Parathyroid adenoma (tissue), 2 donors: ENCODE results near the gene ZGPAT.

Source experiments
- H2AFZ ChIP-seq: fragments of 300-600 bp; sonication (generic); one replicate; pipeline ENCODE4 v1.7.0; 2017; ENCODE audit warnings: antibody characterized with exemption, mild to moderate bottlenecking
- H3K27ac ChIP-seq: fragments of 300-600 bp; sonication (generic); one replicate; pipeline ENCODE4 v1.7.0; 2017
- H3K27me3 ChIP-seq: fragments of 300-600 bp; sonication (generic); one replicate; pipeline ENCODE4 v1.7.0; 2017; ENCODE audit warnings: low read length; ENCODE audit not compliant: control insufficient read depth, insufficient read depth
- H3K36me3 ChIP-seq: fragments of 300-600 bp; sonication (generic); one replicate; pipeline ENCODE4 v1.7.0; 2017; ENCODE audit warnings: low read length; ENCODE audit not compliant: control insufficient read depth, insufficient read depth
- H3K4me1 ChIP-seq: fragments of 300-600 bp; sonication (generic); one replicate; pipeline ENCODE4 v1.7.0; 2017; ENCODE audit warnings: control low read depth
- H3K4me2 ChIP-seq: fragments of 300-600 bp; sonication (generic); one replicate; pipeline ENCODE4 v1.7.0; 2017; ENCODE audit warnings: low read length
- H3K4me3 ChIP-seq: fragments of 300-600 bp; sonication (generic); one replicate; pipeline ENCODE4 v1.7.0; 2017; ENCODE audit warnings: low read depth, low read length
- H3K79me2 ChIP-seq: fragments of 300-600 bp; sonication (generic); one replicate; pipeline ENCODE4 v1.7.0; 2017; ENCODE audit warnings: control low read depth
- H3K9ac ChIP-seq: fragments of 300-600 bp; sonication (generic); one replicate; pipeline ENCODE4 v1.7.0; 2017; ENCODE audit warnings: mild to moderate bottlenecking
- H3K9me3 ChIP-seq: fragments of 300-600 bp; sonication (generic); one replicate; pipeline ENCODE4 v1.7.0; 2017; ENCODE audit warnings: low read length; ENCODE audit not compliant: control insufficient read depth
- TF ChIP-seq, protein P1 (sequence below): fragments of 300-600 bp; sonication (generic); IDR thresholded peaks from one replicate; pipeline ENCODE4 v1.7.0; 2017; ENCODE audit warnings: antibody characterized with exemption, mild to moderate bottlenecking
- donor health status: primary hyperparathyroidism.

Gene ZGPAT

DNA sequence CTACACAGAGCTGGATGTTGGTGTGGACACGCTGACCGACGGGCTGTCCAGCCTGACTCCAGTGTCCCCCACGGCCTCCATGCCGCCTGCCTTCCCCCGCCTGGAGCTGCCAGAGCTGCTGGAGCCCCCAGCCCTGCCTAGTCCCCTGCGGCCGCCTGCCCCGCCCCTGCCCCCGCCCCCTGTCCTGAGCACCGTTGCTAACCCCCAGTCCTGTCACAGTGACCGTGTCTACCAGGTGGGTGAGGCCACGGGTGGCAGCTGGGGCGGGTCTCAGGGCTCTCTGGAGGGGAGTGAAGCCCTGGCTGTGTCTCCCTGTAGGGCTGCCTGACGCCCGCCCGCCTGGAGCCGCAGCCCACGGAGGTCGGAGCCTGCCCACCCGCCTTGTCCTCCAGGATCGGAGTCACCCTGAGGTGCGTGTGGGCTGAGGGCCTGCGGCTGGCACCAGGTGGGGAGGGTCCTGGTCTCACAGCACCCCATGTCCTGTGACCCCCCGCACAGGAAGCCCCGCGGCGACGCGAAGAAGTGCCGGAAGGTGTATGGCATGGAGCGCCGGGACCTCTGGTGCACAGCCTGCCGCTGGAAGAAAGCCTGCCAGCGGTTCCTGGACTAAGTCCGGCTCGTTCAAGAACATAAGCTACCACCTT, 34.7 kb downstream of the ZGPAT start:
- Histone ChIP-seq H3K4me1 (peaks cover 10% of the 10 kb centered on the region), H3K79me2 (no peaks in the 10 kb centered on the region), H3K9me3 (no peaks in the 10 kb centered on the region), H3K27ac (no peak overlapping the region), H3K4me2 (no peak overlapping the region), H2AFZ (no peak overlapping the region), H3K27me3 (no peaks in the 10 kb centered on the region), H3K9ac (no peak overlapping the region), H3K36me3 (no peaks in the 10 kb centered on the region), H3K4me3 (no peak overlapping the region)
- TF ChIP-seq, protein P1, sequence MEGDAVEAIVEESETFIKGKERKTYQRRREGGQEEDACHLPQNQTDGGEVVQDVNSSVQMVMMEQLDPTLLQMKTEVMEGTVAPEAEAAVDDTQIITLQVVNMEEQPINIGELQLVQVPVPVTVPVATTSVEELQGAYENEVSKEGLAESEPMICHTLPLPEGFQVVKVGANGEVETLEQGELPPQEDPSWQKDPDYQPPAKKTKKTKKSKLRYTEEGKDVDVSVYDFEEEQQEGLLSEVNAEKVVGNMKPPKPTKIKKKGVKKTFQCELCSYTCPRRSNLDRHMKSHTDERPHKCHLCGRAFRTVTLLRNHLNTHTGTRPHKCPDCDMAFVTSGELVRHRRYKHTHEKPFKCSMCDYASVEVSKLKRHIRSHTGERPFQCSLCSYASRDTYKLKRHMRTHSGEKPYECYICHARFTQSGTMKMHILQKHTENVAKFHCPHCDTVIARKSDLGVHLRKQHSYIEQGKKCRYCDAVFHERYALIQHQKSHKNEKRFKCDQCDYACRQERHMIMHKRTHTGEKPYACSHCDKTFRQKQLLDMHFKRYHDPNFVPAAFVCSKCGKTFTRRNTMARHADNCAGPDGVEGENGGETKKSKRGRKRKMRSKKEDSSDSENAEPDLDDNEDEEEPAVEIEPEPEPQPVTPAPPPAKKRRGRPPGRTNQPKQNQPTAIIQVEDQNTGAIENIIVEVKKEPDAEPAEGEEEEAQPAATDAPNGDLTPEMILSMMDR, result no peak

DNA sequence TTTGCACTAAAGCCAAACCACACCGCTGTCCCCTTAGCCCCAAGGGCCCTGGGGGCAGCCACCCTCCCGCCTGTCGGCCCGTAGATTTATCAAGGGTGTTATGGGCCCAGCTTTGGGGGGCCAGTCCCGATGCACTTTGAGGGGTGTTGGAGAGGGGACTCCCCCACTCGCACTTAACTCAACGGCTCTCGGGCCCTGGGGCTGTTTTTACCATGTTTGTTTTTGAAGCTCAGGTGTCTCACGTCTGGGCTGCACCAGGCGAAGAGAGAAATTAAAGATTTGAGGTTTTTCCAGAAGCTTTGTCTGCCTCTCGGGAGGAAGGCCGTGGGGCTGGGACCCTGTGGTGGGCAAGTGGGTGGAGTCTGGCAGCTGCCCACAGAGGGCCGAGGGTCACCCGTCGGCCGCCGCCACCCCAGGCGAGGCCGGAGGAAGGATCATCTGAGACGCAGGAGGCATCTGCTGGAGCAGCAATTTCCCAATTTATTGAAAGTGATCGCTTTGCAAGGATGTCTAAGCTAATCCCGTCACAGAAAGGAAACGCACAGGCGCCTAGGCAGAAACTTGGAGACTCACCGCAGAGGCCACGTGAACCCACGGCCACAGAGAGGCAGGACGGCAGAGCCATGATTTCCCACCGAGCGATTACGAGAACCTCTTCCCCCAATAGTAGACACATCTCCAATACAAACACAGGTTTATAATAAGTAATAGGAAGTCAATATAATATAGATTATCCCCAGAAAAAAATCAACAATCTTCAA, 35.6 kb downstream of the ZGPAT start:
- H3K9ac ChIP-seq, result no peak overlapping the region
- H3K4me3 ChIP-seq, result no peak overlapping the region
- H3K36me3 ChIP-seq, result no peaks in the 10 kb centered on the region
- H3K9me3 ChIP-seq, result no peaks in the 10 kb centered on the region
- TF ChIP-seq, protein P1, result no peak
- no peaks in the 10 kb centered on the region for H3K27me3 ChIP-seq
- H3K79me2 ChIP-seq, result no peaks in the 10 kb centered on the region
- H3K27ac ChIP-seq, result no peak overlapping the region
- H2AFZ ChIP-seq, result no peak overlapping the region
- H3K4me2 ChIP-seq, result no peak overlapping the region
- peaks cover 10% of the 10 kb centered on the region for H3K4me1 ChIP-seq

DNA sequence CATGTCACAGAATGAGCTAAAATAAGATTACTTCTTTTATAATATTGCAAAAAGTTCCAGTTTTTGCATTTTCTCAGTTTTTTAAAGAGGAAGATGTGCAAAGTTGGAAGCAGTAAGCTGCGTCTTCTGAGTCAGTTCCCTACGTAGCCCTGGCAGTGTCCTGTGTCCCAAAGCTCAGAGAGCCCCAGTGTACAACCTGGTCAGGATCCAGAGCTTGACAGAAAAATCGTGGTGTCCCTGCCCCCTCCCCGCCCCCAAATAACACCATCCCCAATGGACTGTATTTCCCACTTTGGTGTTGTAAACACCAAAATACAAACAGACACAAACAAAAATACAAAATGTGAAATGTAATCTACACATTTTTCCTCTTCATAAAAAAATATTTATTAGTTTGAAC, 36.3 kb downstream of the ZGPAT start:
- H3K27ac ChIP-seq, result no peak overlapping the region
- no peaks in the 10 kb centered on the region for H3K9me3 ChIP-seq
- H3K4me2 ChIP-seq, result no peak overlapping the region
- no peaks in the 10 kb centered on the region for H3K27me3 ChIP-seq
- H3K9ac ChIP-seq, result no peak overlapping the region
- no peak overlapping the region for H2AFZ ChIP-seq
- no peaks in the 10 kb centered on the region for H3K79me2 ChIP-seq
- H3K4me1 ChIP-seq, result peaks cover 10% of the 10 kb centered on the region
- TF ChIP-seq, protein P1, result no peak
- H3K36me3 ChIP-seq, result no peaks in the 10 kb centered on the region
- no peak overlapping the region for H3K4me3 ChIP-seq

DNA sequence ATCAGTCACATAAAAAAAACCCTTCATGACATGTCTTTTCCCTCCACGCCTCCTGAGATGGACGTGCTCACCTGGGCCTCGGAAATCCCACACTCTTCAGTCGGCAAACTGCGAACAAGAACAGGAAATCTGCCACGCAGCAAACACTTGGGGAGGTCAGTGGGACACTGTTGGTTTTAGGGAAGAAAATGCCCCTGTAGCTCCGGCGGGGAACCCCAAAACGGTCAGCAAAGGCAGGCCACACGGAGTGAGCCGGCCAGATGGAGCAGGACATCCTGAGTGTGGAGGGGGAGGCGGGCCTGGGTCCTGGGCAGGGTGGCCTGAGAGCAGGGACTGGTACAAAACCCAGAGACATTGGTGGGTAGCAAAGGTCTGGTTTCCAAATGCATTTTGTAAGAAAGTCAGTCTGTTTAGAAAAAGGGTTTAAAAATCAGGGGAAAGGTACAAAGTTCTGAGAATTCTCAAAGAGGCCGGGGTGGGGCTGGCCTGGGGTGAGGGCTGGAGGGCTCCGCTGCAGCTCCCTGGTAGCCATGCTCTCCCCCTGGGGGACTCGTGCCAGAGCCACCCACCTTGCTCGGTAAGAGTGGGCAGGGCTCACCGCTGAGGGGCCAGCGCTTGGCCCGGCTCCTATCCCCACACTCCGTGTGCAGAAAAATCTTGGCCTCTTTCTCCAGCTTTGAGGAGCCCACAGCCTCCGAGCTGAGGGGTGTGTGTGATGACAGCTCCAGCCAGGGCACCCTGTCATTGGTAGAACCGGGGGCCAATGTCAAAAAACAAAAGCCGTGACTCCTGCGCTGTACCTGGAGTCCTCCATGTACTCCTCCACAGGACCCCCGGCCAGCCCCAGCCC, 37.0 kb downstream of the ZGPAT start:
- Histone ChIP-seq H3K79me2 (no peaks in the 10 kb centered on the region), H3K9me3 (no peaks in the 10 kb centered on the region), H3K27me3 (no peaks in the 10 kb centered on the region), H3K4me3 (no peak overlapping the region), H2AFZ (no peak overlapping the region), H3K27ac (no peak overlapping the region), H3K4me2 (no peak overlapping the region), H3K9ac (no peak overlapping the region), H3K36me3 (no peaks in the 10 kb centered on the region), H3K4me1 (peaks cover 10% of the 10 kb centered on the region)
- TF ChIP-seq, protein P1, result no peak
